Epithelial cell of proximal tubule (primary cell): Measurements from ENCODE around the gene IFNLR1. TPM values are rescaled to one million over a fixed set of nuclear protein-coding genes. Genes with fewer than 3 reads are reported as not detected.

Experiments used
- DNase-seq: peaks from one replicate; pipeline ENCODE4 v3.0.0-alpha.2; 2011; ENCODE audit warnings: low read depth
- H3K4me3 ChIP-seq: 2 replicates; pipeline ENCODE4 v1.5.1; 2011; ENCODE audit warnings: low read depth, mild to moderate bottlenecking, low read length
- CTCF ChIP-seq: conservative IDR thresholded peaks from 2 replicates; pipeline ENCODE4 v1.5.1; 2012; ENCODE audit warnings: low read depth, mild to moderate bottlenecking, low read length
- total RNA-seq: library from RNA; depleted of rRNA; stranded (reverse); fragments of >200 nt; gene quantifications from 2 replicates; pipeline ENCODE4 v1.2.3, GENCODE V29; 2015

Gene IFNLR1
- total RNA-seq, 1 donor from 2014 or later = 3.6 TPM

GRCh38 chr1:24134376-24134775, 52.7 kb downstream of the IFNLR1 start:
- H3K4me3 ChIP-seq = no peak overlapping the region
- DNase-seq = no peak
- TF ChIP-seq CTCF = no peak

GRCh38 chr1:24133819-24134218, 53.3 kb downstream of the IFNLR1 start:
- no peak for DNase-seq
- TF ChIP-seq CTCF = no peak
- H3K4me3 ChIP-seq = no peak overlapping the region

GRCh38 chr1:24130385-24130784, 56.7 kb downstream of the IFNLR1 start:
- DNase-seq = no peak
- TF ChIP-seq CTCF = no peak
- no peak overlapping the region for H3K4me3 ChIP-seq

GRCh38 chr1:24127801-24128363, 59.2 kb downstream of the IFNLR1 start:
- no peak for TF ChIP-seq CTCF
- H3K4me3 ChIP-seq = no peak overlapping the region

GRCh38 chr1:24127134-24127800, 59.8 kb downstream of the IFNLR1 start:
- no peak for TF ChIP-seq CTCF
- no peak overlapping the region for H3K4me3 ChIP-seq
- DNase-seq = no peak

More at GRCh38 chr1:24127801-24128363, 59.2 kb downstream of the IFNLR1 start:
- DNase-seq = no peak

- H3K4me3 ChIP-seq = no peak overlapping the region
- DNase-seq = no peak
- no peak for TF ChIP-seq CTCF
These were observed 60.4 kb downstream of the IFNLR1 start for GRCh38 chr1:24126672-24127023.
